HepG2 (cell line): ENCODE measurements around the gene UBALD1. TPM values are rescaled to one million over a fixed set of nuclear protein-coding genes. Genes with fewer than 3 reads are reported as not detected.

Source experiments
- ATAC-seq: fragments of 200-7000 bp; cut with Tn5 transposase; 3 replicates; pipeline ENCODE4 v1.9.1; 2020; ENCODE audit warnings: mild to moderate bottlenecking, moderate library complexity
- BruUV-seq: library from RNA; stranded (reverse); fragments of 400-500 nt; replicated peaks from 2 replicates; lab custom pipeline; 2021; lab: Mats Ljungman, UMichigan
- CTCF ChIA-PET: fragments of 300-600 bp; formaldehyde crosslinking; extraction: SDS; loops from one replicate; lab custom pipeline; 2021; ENCODE audit warnings: low total read pairs, inconsistent platforms, low intra/inter-chr PET ratio; lab: Yijun Ruan, JAX
- POLR2A ChIA-PET: fragments of 350-600 bp; sonication (Branson Sonifier 250); formaldehyde crosslinking; loops from one replicate; lab custom pipeline; 2020; ENCODE audit warnings: antibody characterized with exemption, inconsistent platforms; lab: Yijun Ruan, JAX
- DNase-seq: peaks from one replicate; pipeline ENCODE4 v3.0.0-alpha.2; 2015; ENCODE audit warnings: low spot score
- FAIRE-seq: peaks from 3 replicates; lab custom pipeline; 2011; peaks lifted over from hg19 to GRCh38; lab: Jason Lieb, UNC
- H2AFZ ChIP-seq: one replicate; pipeline ENCODE4 v1.6.1; 2011; ENCODE audit warnings: low read length, inconsistent platforms
- H3K27ac ChIP-seq: fragments of 300-600 bp; 3 replicates; pipeline ENCODE4 v1.8.0; 2011; ENCODE audit warnings: mixed run types, mild to moderate bottlenecking, mixed read lengths, low read length, inconsistent platforms; ENCODE audit not compliant: insufficient read depth; ENCODE audit errors: extremely low read length
- H3K27me3 ChIP-seq, 2 experiments: fragments of 200-600 bp in 1 of 2; 2 replicates in 1 of 2; 3 replicates in 1 of 2; pipeline versions ENCODE4 v1.6.0 to v1.8.0; 2011; ENCODE audit warnings: low read length in 2 of 2, mild to moderate bottlenecking in 2 of 2, moderate library complexity in 2 of 2, inconsistent platforms in 1 of 2; ENCODE audit not compliant: insufficient read depth in 2 of 2, control insufficient read depth in 1 of 2
- H3K36me3 ChIP-seq, 2 experiments: fragments of 200-600 bp in 1 of 2; replicated peaks in 1 of 2; 2 replicates in 1 of 2; 3 replicates in 1 of 2; pipeline versions ENCODE4 v1.5.1 to v1.8.0; 2011; ENCODE audit warnings: low read length in 2 of 2, inconsistent platforms in 1 of 2; ENCODE audit not compliant: insufficient read depth in 2 of 2, control insufficient read depth in 1 of 2
- H3K4me1 ChIP-seq: 2 replicates; pipeline ENCODE4 v1.5.1; 2012; ENCODE audit warnings: low read length, inconsistent platforms; ENCODE audit not compliant: insufficient read depth
- H3K4me2 ChIP-seq: 2 replicates; pipeline ENCODE4 v1.6.0; 2011; ENCODE audit warnings: low read depth, low read length, inconsistent platforms
- H3K4me3 ChIP-seq, 3 experiments: fragments of 200-600 bp in 1 of 3; sonication (generic), shearing (Covaris generic) in 1 of 3; replicated peaks in 1 of 3; 2 replicates each; pipeline ENCODE4 v1.5.1; 2011 to 2016; ENCODE audit warnings: low read length in 3 of 3, inconsistent platforms in 2 of 3, low read depth in 2 of 3, mild to moderate bottlenecking in 2 of 3, control low read depth in 1 of 3, mixed read lengths in 1 of 3; ENCODE audit not compliant: insufficient read depth in 1 of 3
- H3K79me2 ChIP-seq: one replicate; pipeline ENCODE4 v1.6.1; 2011; ENCODE audit warnings: low read length, inconsistent platforms; ENCODE audit not compliant: insufficient read depth
- H3K9ac ChIP-seq: 2 replicates; pipeline ENCODE4 v1.6.0; 2011; ENCODE audit warnings: mild to moderate bottlenecking, low read depth, low read length, inconsistent platforms; ENCODE audit not compliant: insufficient read depth
- H3K9me3 ChIP-seq: 2 replicates; pipeline ENCODE4 v1.5.1; 2012; ENCODE audit warnings: mild to moderate bottlenecking, low read length
- H4K20me1 ChIP-seq: 2 replicates; pipeline ENCODE4 v1.6.0; 2011; ENCODE audit warnings: inconsistent platforms, mild to moderate bottlenecking, low read length, moderate library complexity; ENCODE audit not compliant: insufficient read depth
- CHD4 ChIP-seq: fragments of 200-600 bp; sonication (generic); IDR thresholded peaks from 2 replicates; pipeline ENCODE4 v1.7.0; 2017; ENCODE audit warnings: mild to moderate bottlenecking, low read length, borderline replicate concordance
- HDAC6 ChIP-seq: fragments of 200-600 bp; sonication (generic); IDR thresholded peaks from 2 replicates; pipeline ENCODE4 v1.7.0; 2017; ENCODE audit warnings: mild to moderate bottlenecking, antibody characterized with exemption, low read length, low read depth
- NFIC ChIP-seq: IDR thresholded peaks from 2 replicates; pipeline ENCODE4 v1.6.1; 2012; ENCODE audit warnings: mild to moderate bottlenecking, low read length, inconsistent platforms
- SMARCE1 ChIP-seq: fragments of 450-650 bp; IDR thresholded peaks from 2 replicates; pipeline ENCODE4 v1.6.1; 2017; ENCODE audit warnings: borderline replicate concordance
- XRCC5 ChIP-seq: fragments of 200-400 bp; formaldehyde crosslinking; optimal IDR thresholded peaks from 2 replicates; pipeline ENCODE3; 2017; ENCODE audit warnings: mild to moderate bottlenecking, low read length
- WGBS: methylation state at CpG from one replicate; pipeline ENCODE4 v1.1.6; 2017; ENCODE audit warnings: low lambda C conversion rate; 5-methylcytosine and 5-hydroxymethylcytosine counted together
- in situ Hi-C: cut with HindIII; loops from 2 replicates; pipeline ENCODE4 v1.10.0; 2017; ENCODE audit warnings: low pct_unique_long_range_greater_than_20kb; ENCODE audit not compliant: extremely low pct_ligation_motif_present
- intact Hi-C: fragments of 100-400 bp; cut with micrococcal nuclease; formaldehyde crosslinking; loops from one replicate; pipeline ENCODE4 v1.10.0; 2022; ENCODE audit not compliant: unreplicated experiment
- polyA plus RNA-seq, 8 experiments: library from polyadenylated mRNA; depleted of rRNA in 3 of 8; stranded (reverse) in 7 of 8; unstranded in 1 of 8; fragments of >200 nt; fragmentation: Illumina TruSeq in 4 of 8; extraction: Trizol in 4 of 8; gene quantifications; 2 replicates each; pipeline versions ENCODE4 v1.2.1 to v1.2.3, GENCODE V29; 2011 to 2016; ENCODE audit warnings: low read depth in 4 of 8, missing spikeins in 1 of 8, mixed read lengths in 1 of 8; ENCODE audit not compliant: insufficient read depth in 1 of 8
- total RNA-seq, 5 experiments: library from RNA; depleted of rRNA; stranded (reverse); fragments of >200 nt; fragmentation: Illumina TruSeq; extraction: Trizol; gene quantifications; 2 replicates each; pipeline ENCODE4 v1.2.3, GENCODE V29; 2016; ENCODE audit warnings: low read depth in 1 of 5
- TF ChIP-seq, protein P1 (sequence below): sonication (generic); formaldehyde crosslinking; IDR thresholded peaks from 2 replicates; pipeline ENCODE4 v1.8.0; 2022; ENCODE audit warnings: missing genetic modification reagents, mild to moderate bottlenecking, inconsistent platforms, borderline replicate concordance
- TF ChIP-seq, protein P2 (sequence below): sonication (generic); formaldehyde crosslinking; IDR thresholded peaks from 2 replicates; pipeline ENCODE4 v1.8.1; 2023; ENCODE audit warnings: missing genetic modification reagents, mild to moderate bottlenecking, borderline replicate concordance
- TF ChIP-seq, protein P3 (sequence below): sonication (generic); formaldehyde crosslinking; IDR thresholded peaks from 2 replicates; pipeline ENCODE4 v1.8.0; 2022; ENCODE audit warnings: missing genetic modification reagents, mild to moderate bottlenecking, borderline replicate concordance

Gene UBALD1
- total and polyA plus RNA-seq, 2 of the 13 experiments (the other 11 are each of a cell fraction or from before 2014, with no cell fraction given), result 6.8 to 12.3 TPM

DNA sequence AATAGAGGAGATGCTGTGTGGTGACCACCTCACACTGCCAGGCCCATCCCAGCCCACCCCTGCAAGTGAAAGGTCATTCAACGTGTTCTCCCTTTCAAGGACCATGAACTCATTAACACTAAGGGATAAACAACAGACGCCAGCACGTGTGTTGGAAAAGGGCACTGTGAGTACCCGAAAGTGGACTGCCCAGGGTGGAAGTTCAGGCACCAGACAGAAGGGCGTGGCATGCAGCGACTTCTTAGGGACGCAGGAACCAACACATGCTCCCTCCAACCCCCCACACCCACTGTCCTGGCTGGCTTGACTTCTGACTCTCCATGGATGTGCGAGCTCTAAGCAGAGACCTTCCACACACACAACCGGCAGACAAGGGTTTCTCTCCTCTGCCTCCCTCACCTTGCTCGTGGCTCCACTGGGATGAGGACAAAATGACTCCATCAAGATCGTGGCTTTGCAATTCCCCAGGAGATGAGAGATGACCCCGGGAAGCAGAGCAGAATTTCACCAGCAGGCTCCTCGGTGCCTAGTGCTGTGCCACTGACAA is 11.0 kb downstream of the UBALD1 start:
- POLR2A ChIA-PET, result no interaction called here
- BruUV-seq, result no TSS peak
- CTCF ChIA-PET, result no interaction called here

More for the DNA sequence above, 11.0 kb downstream of the UBALD1 start:
- TF ChIP-seq SMARCE1, result no peak
- TF ChIP-seq CHD4, result no peak
- no peak for TF ChIP-seq XRCC5
- no peak for TF ChIP-seq HDAC6
- no peak for TF ChIP-seq NFIC
- TF ChIP-seq, protein P1, sequence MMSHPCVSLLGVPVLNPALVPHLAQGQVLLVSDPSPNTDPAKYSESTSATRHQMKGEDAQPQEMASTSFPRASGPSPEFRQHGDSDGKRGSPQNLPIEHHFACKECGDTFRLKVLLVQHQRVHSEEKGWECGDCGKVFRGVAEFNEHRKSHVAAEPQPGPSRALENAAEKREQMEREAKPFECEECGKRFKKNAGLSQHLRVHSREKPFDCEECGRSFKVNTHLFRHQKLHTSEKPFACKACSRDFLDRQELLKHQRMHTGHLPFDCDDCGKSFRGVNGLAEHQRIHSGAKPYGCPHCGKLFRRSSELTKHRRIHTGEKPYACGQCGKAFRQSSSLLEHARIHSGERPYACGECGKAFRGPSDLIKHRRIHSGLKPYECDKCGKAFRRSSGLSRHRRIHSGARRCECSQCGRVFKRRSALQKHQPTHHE (CRISPR knock-in tag), result no peak
- TF ChIP-seq, protein P2, sequence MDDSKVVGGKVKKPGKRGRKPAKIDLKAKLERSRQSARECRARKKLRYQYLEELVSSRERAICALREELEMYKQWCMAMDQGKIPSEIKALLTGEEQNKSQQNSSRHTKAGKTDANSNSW (CRISPR knock-in tag), result no peak
- TF ChIP-seq, protein P3, sequence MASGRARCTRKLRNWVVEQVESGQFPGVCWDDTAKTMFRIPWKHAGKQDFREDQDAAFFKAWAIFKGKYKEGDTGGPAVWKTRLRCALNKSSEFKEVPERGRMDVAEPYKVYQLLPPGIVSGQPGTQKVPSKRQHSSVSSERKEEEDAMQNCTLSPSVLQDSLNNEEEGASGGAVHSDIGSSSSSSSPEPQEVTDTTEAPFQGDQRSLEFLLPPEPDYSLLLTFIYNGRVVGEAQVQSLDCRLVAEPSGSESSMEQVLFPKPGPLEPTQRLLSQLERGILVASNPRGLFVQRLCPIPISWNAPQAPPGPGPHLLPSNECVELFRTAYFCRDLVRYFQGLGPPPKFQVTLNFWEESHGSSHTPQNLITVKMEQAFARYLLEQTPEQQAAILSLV (CRISPR knock-in tag), result no peak
- Histone ChIP-seq H3K36me3 (peaks cover 3 to 11% of the 10 kb centered on the region in 2 experiments; a peak in 2 of 5 replicates), H3K4me2 (no peak overlapping the region), H3K79me2 (no peaks in the 10 kb centered on the region), H3K9me3 (no peaks in the 10 kb centered on the region), H3K27me3 (peaks cover 4 to 42% of the 10 kb centered on the region in 2 experiments; a peak in 4 of 5 replicates), H3K27ac (no peak overlapping the region), H3K9ac (no peak overlapping the region), H4K20me1 (no peaks in the 10 kb centered on the region), H3K4me1 (peaks cover 33% of the 10 kb centered on the region), H2AFZ (no peak overlapping the region), H3K4me3 (no peak overlapping the region)
- in situ Hi-C loops (no loop called here), intact Hi-C loops (no loop called here)
- FAIRE-seq (no peak), ATAC-seq (peak; percentile 13), DNase-seq (no peak)
- 19% methylated on average over 7 of the region's 13 CpGs for WGBS
